GM21723 (cell line): ENCODE results near the gene SERF2.

Source experiments
- ATAC-seq: cut with Tn5 transposase; IDR thresholded peaks from one replicate; pipeline ENCODE4 v1.9.1; 2021; ENCODE audit warnings: mild to moderate bottlenecking, moderate library complexity; ENCODE audit not compliant: unreplicated experiment

The SERF2 gene

GRCh38 chr15:43791993-43792760 is at the start of gene SERF2:
TSS of gene SERF2 (plus strand) at chr15:43792320. CDS start at chr15:43792377, 57 bp downstream.
- peak; percentile 80 for ATAC-seq

- peak; percentile 68 for ATAC-seq
These were observed 45.7 kb upstream of the SERF2 start, which contains the start of gene PDIA3 for GRCh38 chr15:43746245-43746902. TSS of gene PDIA3 (plus strand) at chr15:43746438. CDS start at chr15:43746540, 102 bp downstream.

- ATAC-seq = peak; percentile 14
These were observed 45.2 kb upstream of the SERF2 start for GRCh38 chr15:43746903-43747309.

- no peak for ATAC-seq
These were observed 43.7 kb upstream of the SERF2 start for GRCh38 chr15:43748376-43748775.

GRCh38 chr15:43749690-43750345 is 42.3 kb upstream of the SERF2 start:
- ATAC-seq = peak; percentile 54

- no peak for ATAC-seq
These were observed 40.2 kb upstream of the SERF2 start for GRCh38 chr15:43751885-43752284.

- no peak for ATAC-seq
These were observed 29.3 kb upstream of the SERF2 start for GRCh38 chr15:43762824-43763223.

- ATAC-seq = no peak
These were observed 28.2 kb upstream of the SERF2 start for GRCh38 chr15:43763819-43764446.

GRCh38 chr15:43769584-43770228 is 22.4 kb upstream of the SERF2 start:
- ATAC-seq = no peak

GRCh38 chr15:43771816-43772215 is 20.3 kb upstream of the SERF2 start:
- ATAC-seq = no peak

GRCh38 chr15:43772624-43773023 is 19.5 kb upstream of the SERF2 start:
- ATAC-seq = no peak

GRCh38 chr15:43774062-43774461 is 18.1 kb upstream of the SERF2 start:
- no peak for ATAC-seq

GRCh38 chr15:43775411-43775965 is 16.6 kb upstream of the SERF2 start:
- ATAC-seq = no peak

GRCh38 chr15:43776101-43776717 is 15.9 kb upstream of the SERF2 start:
- ATAC-seq = peak; percentile 67

- ATAC-seq = peak; percentile 35
These were observed 15.3 kb upstream of the SERF2 start, which contains the start of gene ELL3 for GRCh38 chr15:43776718-43777266. TSS of gene ELL3 (minus strand) at chr15:43776966. CDS start at chr15:43776901, 65 bp downstream.

- peak; percentile 57 for ATAC-seq
These were observed 14.7 kb upstream of the SERF2 start for GRCh38 chr15:43777267-43777914.

GRCh38 chr15:43779016-43779415 is 13.1 kb upstream of the SERF2 start:
- no peak for ATAC-seq

GRCh38 chr15:43789409-43789808 is 2.7 kb upstream of the SERF2 start:
- no peak for ATAC-seq
